Dermis microvascular lymphatic vessel endothelial cell (primary cell): ENCODE data around the gene INPP5F. TPM values are rescaled to one million over a fixed set of nuclear protein-coding genes. Genes with fewer than 3 reads are reported as not detected.
A peak's percentile ranks its signal among the peaks of the same experiment; 100 is the strongest.
"Not testable (repeated sequence)": the region's sequence is repeated elsewhere in the genome, so short reads cannot be mapped to it uniquely, and the experiment has no call there.

ENCODE experiments used
- DNase-seq, 2 donors: peaks; one replicate each; pipeline versions ENCODE4 v3.0.0 to v3.0.0-alpha.2; 2010; ENCODE audit warnings: low read depth in 2 of 2
- total RNA-seq: library from RNA; depleted of rRNA; stranded (reverse); fragments of >200 nt; gene quantifications from 2 replicates; pipeline ENCODE4 v1.2.1, GENCODE V29; 2014

Gene INPP5F
- total RNA-seq, 1 donor from 2014 or later: 9.4 TPM

GRCh38 chr10:119742947-119743648 is 17.2 kb downstream of the INPP5F start:
- DNase-seq: no peak

GRCh38 chr10:119747940-119748339 is 22.1 kb downstream of the INPP5F start:
- DNase-seq: no peak

- DNase-seq: no peak
These were observed 23.0 kb downstream of the INPP5F start for GRCh38 chr10:119748871-119749270.

GRCh38 chr10:119749455-119749854 is 23.6 kb downstream of the INPP5F start:
- DNase-seq: no peak

GRCh38 chr10:119750391-119751230 is 24.8 kb downstream of the INPP5F start:
- DNase-seq: peak; percentile 64 to 87

- DNase-seq: no peak
These were observed 27.5 kb downstream of the INPP5F start for GRCh38 chr10:119753309-119753708.

- no peak for DNase-seq
These were observed 28.2 kb downstream of the INPP5F start for GRCh38 chr10:119754085-119754484.

GRCh38 chr10:119754936-119755335 is 29.1 kb downstream of the INPP5F start:
- no peak for DNase-seq

GRCh38 chr10:119755446-119755845 is 29.6 kb downstream of the INPP5F start:
- no peak for DNase-seq

- no peak for DNase-seq
These were observed 32.8 kb downstream of the INPP5F start for GRCh38 chr10:119758448-119759195.

GRCh38 chr10:119759832-119760231 is 34.0 kb downstream of the INPP5F start:
- no peak for DNase-seq

- peak in 1 of 2 donors; percentile 61 for DNase-seq
These were observed 35.3 kb downstream of the INPP5F start for GRCh38 chr10:119761106-119761505.

GRCh38 chr10:119762035-119762434 is 36.2 kb downstream of the INPP5F start:
- DNase-seq: no peak

- no peak for DNase-seq
These were observed 37.3 kb downstream of the INPP5F start for GRCh38 chr10:119762805-119763798.

GRCh38 chr10:119768455-119769094 is 42.7 kb downstream of the INPP5F start:
- peak in 1 of 2 donors; percentile 5 for DNase-seq

- peak in 1 of 2 donors; percentile 84 for DNase-seq
These were observed 44.0 kb downstream of the INPP5F start for GRCh38 chr10:119769886-119770285.

- DNase-seq: no peak
These were observed 45.1 kb downstream of the INPP5F start for GRCh38 chr10:119770928-119771327.

- DNase-seq: peak; percentile 45 to 55
These were observed 46.5 kb downstream of the INPP5F start for GRCh38 chr10:119772334-119772733.

GRCh38 chr10:119773041-119773440 is 47.2 kb downstream of the INPP5F start:
- DNase-seq: not testable (repeated sequence)

- no peak for DNase-seq
These were observed 49.7 kb downstream of the INPP5F start for GRCh38 chr10:119775529-119775928.
